Sigmoid colon (tissue), 7 donors: Measurements from ENCODE around the gene MICAL2. TPM values are rescaled to one million over a fixed set of nuclear protein-coding genes. Genes with fewer than 3 reads are reported as not detected.

ENCODE experiments used
- DNase-seq: peaks from one replicate; pipeline ENCODE4 v3.0.0-alpha.2; 2019
- H3K27ac ChIP-seq, 4 donors: fragments of 200-600 bp; sonication (generic); one replicate each; pipeline ENCODE4 v1.5.1; 2016 to 2019; ENCODE audit warnings: mild to moderate bottlenecking in 1 of 4
- H3K27me3 ChIP-seq, 3 donors: fragments of 200-600 bp; sonication (generic); one replicate each; pipeline ENCODE4 v1.5.1; 2019; ENCODE audit warnings: mild to moderate bottlenecking in 1 of 3
- H3K36me3 ChIP-seq, 4 donors: fragments of 200-600 bp; sonication (generic); one replicate each; pipeline ENCODE4 v1.5.1; 2016 to 2019
- H3K4me1 ChIP-seq, 4 donors: fragments of 200-600 bp; sonication (generic); one replicate each; pipeline ENCODE4 v1.5.1; 2017 to 2019
- H3K4me3 ChIP-seq, 4 donors: fragments of 200-600 bp; sonication (generic); one replicate each; pipeline ENCODE4 v1.5.1; 2017 to 2019; ENCODE audit warnings: mild to moderate bottlenecking in 2 of 4, moderate library complexity in 1 of 4
- H3K9me3 ChIP-seq, 4 donors: fragments of 200-600 bp in 3 of 4; sonication (generic) in 3 of 4; one replicate each; pipeline versions ENCODE4 v1.5.1 to v1.6.1; 2013 to 2019
- EP300 ChIP-seq, 4 donors: sonication (generic); formaldehyde crosslinking; IDR thresholded peaks; one replicate each; pipeline ENCODE4 v1.6.1; 2017; ENCODE audit warnings: antibody characterized with exemption in 4 of 4
- POLR2A ChIP-seq, 2 donors: fragments of 450-650 bp; IDR thresholded peaks; one replicate each; pipeline ENCODE4 v1.6.1; 2016; ENCODE audit warnings: antibody characterized with exemption in 2 of 2, mild to moderate bottlenecking in 2 of 2, moderate library complexity in 2 of 2
- POLR2AphosphoS5 ChIP-seq, 4 donors: sonication (generic); formaldehyde crosslinking; IDR thresholded peaks; one replicate each; pipeline ENCODE4 v1.6.1; 2017; ENCODE audit warnings: antibody characterized with exemption in 4 of 4
- WGBS, 2 donors: extraction: QIAGEN DNeasy Blood & Tissue Kit; methylation state at CpG; one replicate each; pipeline ENCODE4 v1.1.7; 2013; 5-methylcytosine and 5-hydroxymethylcytosine counted together
- intact Hi-C: fragments of 100-400 bp; cut with DNase I; formaldehyde crosslinking; loops from one replicate; pipeline ENCODE4 v1.15.1; 2023
- polyA plus RNA-seq, 3 donors: library from polyadenylated mRNA; stranded (reverse); fragments of 200-250 nt; gene quantifications; one replicate each; pipeline ENCODE4 v1.2.3, GENCODE V29; 2013
- small RNA-seq, 3 donors: library from RNA; depleted of rRNA; stranded (forward); fragments of <200 nt; gene quantifications; one replicate each; pipeline ENCODE3, GENCODE V24; 2016
- total RNA-seq, 4 donors: library from RNA; depleted of rRNA; stranded (reverse); fragments of >200 nt; gene quantifications; one replicate each; pipeline ENCODE4 v1.1.0, GENCODE V29; 2016
- TF ChIP-seq, protein P1 (sequence below), 4 experiments: fragments of 450-650 bp in 3 of 4; fragments of 200-600 bp in 1 of 4; IDR thresholded peaks; one replicate each; pipeline ENCODE4 v1.5.1; 2016 to 2019; ENCODE audit warnings: antibody characterized with exemption in 4 of 4, mild to moderate bottlenecking in 3 of 4, moderate library complexity in 2 of 4
- donor health status: healthy with polysubstance abuse.
- donor health status: Bipolar disorder and iron deficiency.
- donor health status: healthy.

Gene MICAL2
- total and polyA plus RNA-seq, 7 donors = 36.6 to 145 (median 115) TPM

- Histone ChIP-seq H3K27ac (no peak overlapping the region), H3K4me1 (peaks cover 0 to 9% (median 7%) of the 10 kb centered on the region in 4 donors), H3K27me3 (no peaks in the 10 kb centered on the region), H3K4me3 (no peak overlapping the region), H3K9me3 (no peaks in the 10 kb centered on the region), H3K36me3 (no peaks in the 10 kb centered on the region)
- DNase-seq = no peak
- intact Hi-C loops = no loop called here
- TF ChIP-seq POLR2AphosphoS5 (IDR thresholded peaks at IDR 0.05) (no peak), POLR2A (IDR thresholded peaks at IDR 0.05) (no peak), EP300 (IDR thresholded peaks at IDR 0.05) (no peak)
- TF ChIP-seq, protein P1, sequence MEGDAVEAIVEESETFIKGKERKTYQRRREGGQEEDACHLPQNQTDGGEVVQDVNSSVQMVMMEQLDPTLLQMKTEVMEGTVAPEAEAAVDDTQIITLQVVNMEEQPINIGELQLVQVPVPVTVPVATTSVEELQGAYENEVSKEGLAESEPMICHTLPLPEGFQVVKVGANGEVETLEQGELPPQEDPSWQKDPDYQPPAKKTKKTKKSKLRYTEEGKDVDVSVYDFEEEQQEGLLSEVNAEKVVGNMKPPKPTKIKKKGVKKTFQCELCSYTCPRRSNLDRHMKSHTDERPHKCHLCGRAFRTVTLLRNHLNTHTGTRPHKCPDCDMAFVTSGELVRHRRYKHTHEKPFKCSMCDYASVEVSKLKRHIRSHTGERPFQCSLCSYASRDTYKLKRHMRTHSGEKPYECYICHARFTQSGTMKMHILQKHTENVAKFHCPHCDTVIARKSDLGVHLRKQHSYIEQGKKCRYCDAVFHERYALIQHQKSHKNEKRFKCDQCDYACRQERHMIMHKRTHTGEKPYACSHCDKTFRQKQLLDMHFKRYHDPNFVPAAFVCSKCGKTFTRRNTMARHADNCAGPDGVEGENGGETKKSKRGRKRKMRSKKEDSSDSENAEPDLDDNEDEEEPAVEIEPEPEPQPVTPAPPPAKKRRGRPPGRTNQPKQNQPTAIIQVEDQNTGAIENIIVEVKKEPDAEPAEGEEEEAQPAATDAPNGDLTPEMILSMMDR (IDR thresholded peaks at IDR 0.05) = no peak
- 94 to 97% methylated on average over 2 of the region's 2 CpGs for WGBS, 2 donors
Measured at GRCh38 chr11:12306830-12307229, 196.4 kb downstream of the MICAL2 start.

- Histone ChIP-seq H3K36me3 (no peaks in the 10 kb centered on the region), H3K4me3 (no peak overlapping the region), H3K27me3 (no peaks in the 10 kb centered on the region), H3K4me1 (peaks cover 0 to 9% (median 5%) of the 10 kb centered on the region in 4 donors), H3K27ac (no peak overlapping the region), H3K9me3 (peaks cover 0 to 5% (median 0%) of the 10 kb centered on the region in 4 donors)
- no peak for DNase-seq
- intact Hi-C loops = no loop called here
- TF ChIP-seq POLR2AphosphoS5 (IDR thresholded peaks at IDR 0.05) = no peak
- TF ChIP-seq, protein P1 (IDR thresholded peaks at IDR 0.05) = no peak
- no peak for TF ChIP-seq EP300 (IDR thresholded peaks at IDR 0.05)
- no peak for TF ChIP-seq POLR2A (IDR thresholded peaks at IDR 0.05)
- 80 to 90% methylated on average over 4 of the region's 4 CpGs for WGBS, 2 donors
Measured at GRCh38 chr11:12312132-12312531, 201.7 kb downstream of the MICAL2 start.

Small RNA genes lying within 50 kb of the gene (small RNA-seq; reads per million reads assigned to genes)
- gene MIR6124 = 0 reads per million in 3 donors

Other genes starting within 250 kb of the MICAL2 start
- gene DKK3, start 102.0 kb upstream of the MICAL2 start, total RNA-seq = 100 to 1,000 TPM in 2 of 4 donors, 10 to 100 TPM in 2; 83.6 to 181 (median 95.0) TPM
- gene DKK3, start 102.0 kb upstream of the MICAL2 start, polyA plus RNA-seq = 10 to 100 TPM in 1 of 3 donors, 1 to 10 TPM in 2; 6.0 to 15.2 (median 9.0) TPM